Prostate gland (tissue), 2 donors: ENCODE measurements around the gene PKNOX2. TPM values are rescaled to one million over a fixed set of nuclear protein-coding genes. Genes with fewer than 3 reads are reported as not detected.

ENCODE experiments used
- DNase-seq: peaks from one replicate; pipeline ENCODE4 v3.0.0-alpha.2; 2019; ENCODE audit warnings: low spot score
- H3K27ac ChIP-seq, 2 donors: fragments of 200-600 bp; sonication (generic); 2 replicates each; pipeline ENCODE4 v1.5.1; 2017 to 2019
- H3K27me3 ChIP-seq: fragments of 200-600 bp; sonication (generic); replicated peaks from 2 replicates; pipeline ENCODE4 v1.5.1; 2019; ENCODE audit not compliant: insufficient read depth
- H3K36me3 ChIP-seq, 2 donors: fragments of 200-600 bp; sonication (generic); 1 replicate in 1 of 2; 2 replicates in 1 of 2; pipeline versions ENCODE4 v1.5.1 to v1.8.1; 2017 to 2019
- H3K4me1 ChIP-seq: fragments of 200-600 bp; sonication (generic); replicated peaks from 2 replicates; pipeline ENCODE4 v1.5.1; 2019
- H3K4me3 ChIP-seq, 2 donors: fragments of 200-600 bp; sonication (generic); 2 replicates each; pipeline ENCODE4 v1.5.1; 2017 to 2019
- H3K9me3 ChIP-seq: fragments of 200-600 bp; sonication (generic); 2 replicates; pipeline ENCODE4 v1.5.1; 2017
- POLR2A ChIP-seq: fragments of 450-650 bp; IDR thresholded peaks from one replicate; pipeline ENCODE4 v1.6.1; 2016; ENCODE audit warnings: antibody characterized with exemption, mild to moderate bottlenecking
- POLR2AphosphoS5 ChIP-seq: sonication (generic); formaldehyde crosslinking; IDR thresholded peaks from one replicate; pipeline ENCODE4 v1.6.1; 2017; ENCODE audit warnings: antibody characterized with exemption
- WGBS: methylation state at CpG from one replicate; pipeline ENCODE4 v1.1.5; 2018; 5-methylcytosine and 5-hydroxymethylcytosine counted together
- intact Hi-C: fragments of 100-400 bp; cut with DNase I; formaldehyde crosslinking; loops from one replicate; pipeline ENCODE4 v1.14.2; 2022
- total RNA-seq, 2 donors: library from RNA; depleted of rRNA; stranded (reverse); fragments of >200 nt; gene quantifications; one replicate each; pipeline ENCODE4 v1.1.0, GENCODE V29; 2016
- TF ChIP-seq, protein P1 (sequence below), 4 experiments: fragments of 200-600 bp in 2 of 4; fragments of 450-650 bp in 2 of 4; sonication (generic) in 2 of 4; IDR thresholded peaks; 1 replicate in 3 of 4; 2 replicates in 1 of 4; pipeline ENCODE4 v1.5.1; 2016 to 2019; ENCODE audit warnings: antibody characterized with exemption in 4 of 4, mild to moderate bottlenecking in 2 of 4, moderate library complexity in 2 of 4

PKNOX2 gene
- total RNA-seq, 2 donors from 2014 or later: 12.3 to 14.7 TPM

- no peak for DNase-seq
These were observed 28.6 kb upstream of the PKNOX2 start for GRCh38 chr11:125136001-125136400.

GRCh38 chr11:125138966-125139365, 25.6 kb upstream of the PKNOX2 start:
- Histone ChIP-seq H3K27me3 (no peaks in the 10 kb centered on the region), H3K9me3 (no peaks in the 10 kb centered on the region), H3K27ac (no peak overlapping the region), H3K36me3 (no peaks in the 10 kb centered on the region), H3K4me3 (no peak overlapping the region), H3K4me1 (no peaks in the 10 kb centered on the region)
- no peak for DNase-seq
- TF ChIP-seq, protein P1, sequence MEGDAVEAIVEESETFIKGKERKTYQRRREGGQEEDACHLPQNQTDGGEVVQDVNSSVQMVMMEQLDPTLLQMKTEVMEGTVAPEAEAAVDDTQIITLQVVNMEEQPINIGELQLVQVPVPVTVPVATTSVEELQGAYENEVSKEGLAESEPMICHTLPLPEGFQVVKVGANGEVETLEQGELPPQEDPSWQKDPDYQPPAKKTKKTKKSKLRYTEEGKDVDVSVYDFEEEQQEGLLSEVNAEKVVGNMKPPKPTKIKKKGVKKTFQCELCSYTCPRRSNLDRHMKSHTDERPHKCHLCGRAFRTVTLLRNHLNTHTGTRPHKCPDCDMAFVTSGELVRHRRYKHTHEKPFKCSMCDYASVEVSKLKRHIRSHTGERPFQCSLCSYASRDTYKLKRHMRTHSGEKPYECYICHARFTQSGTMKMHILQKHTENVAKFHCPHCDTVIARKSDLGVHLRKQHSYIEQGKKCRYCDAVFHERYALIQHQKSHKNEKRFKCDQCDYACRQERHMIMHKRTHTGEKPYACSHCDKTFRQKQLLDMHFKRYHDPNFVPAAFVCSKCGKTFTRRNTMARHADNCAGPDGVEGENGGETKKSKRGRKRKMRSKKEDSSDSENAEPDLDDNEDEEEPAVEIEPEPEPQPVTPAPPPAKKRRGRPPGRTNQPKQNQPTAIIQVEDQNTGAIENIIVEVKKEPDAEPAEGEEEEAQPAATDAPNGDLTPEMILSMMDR (IDR thresholded peaks at IDR 0.05): no peak
- TF ChIP-seq POLR2AphosphoS5 (no peak), POLR2A (no peak)
- 84% methylated on average over 8 of the region's 8 CpGs for WGBS
- intact Hi-C loops: no loop called here

More at GRCh38 chr11:125136001-125136400, 28.6 kb upstream of the PKNOX2 start:
- intact Hi-C loops: no loop called here
- Histone ChIP-seq H3K27ac (no peak overlapping the region), H3K4me3 (no peak overlapping the region), H3K27me3 (no peaks in the 10 kb centered on the region), H3K9me3 (no peaks in the 10 kb centered on the region), H3K36me3 (no peaks in the 10 kb centered on the region), H3K4me1 (no peaks in the 10 kb centered on the region)
- TF ChIP-seq, protein P1 (IDR thresholded peaks at IDR 0.05): no peak
- TF ChIP-seq POLR2AphosphoS5 (no peak), POLR2A (no peak)

DNA sequence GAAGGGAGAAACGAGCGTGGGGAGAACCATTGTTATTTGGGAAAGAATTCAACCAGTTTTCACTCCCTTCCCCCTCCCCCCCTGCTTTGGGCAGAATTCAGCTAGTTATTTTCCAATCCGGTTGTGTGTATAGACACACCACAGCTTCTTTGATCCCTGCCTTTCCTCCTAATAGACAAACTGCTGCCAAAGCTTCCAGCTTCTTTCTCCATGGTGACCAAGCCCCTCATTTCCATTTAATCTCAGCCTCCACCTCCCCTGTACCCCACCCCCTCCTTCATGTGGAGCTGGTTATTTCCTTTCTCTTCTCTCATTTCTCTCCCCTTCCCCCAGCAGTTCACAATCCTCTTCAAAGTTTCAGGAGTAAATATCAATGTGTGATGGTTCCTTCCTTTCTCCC, 24.8 kb upstream of the PKNOX2 start:
- intact Hi-C loops: loop anchor here (10.0 kb wide), 1 partner anchor 45 kb away; no protein-coding TSS in a partner anchor
- Histone ChIP-seq H3K9me3 (no peaks in the 10 kb centered on the region), H3K4me3 (no peak overlapping the region), H3K36me3 (no peaks in the 10 kb centered on the region), H3K27ac (no peak overlapping the region), H3K27me3 (no peaks in the 10 kb centered on the region), H3K4me1 (no peaks in the 10 kb centered on the region)
- WGBS: 58% methylated on average over 3 of the region's 3 CpGs
- TF ChIP-seq, protein P1 (IDR thresholded peaks at IDR 0.05): no peak
- no peak for DNase-seq

GRCh38 chr11:125140233-125140632, 24.3 kb upstream of the PKNOX2 start:
- DNase-seq: no peak
- intact Hi-C loops: loop anchor here (10.0 kb wide), 1 partner anchor 45 kb away; no protein-coding TSS in a partner anchor
- Histone ChIP-seq H3K27me3 (no peaks in the 10 kb centered on the region), H3K4me1 (no peaks in the 10 kb centered on the region), H3K27ac (no peak overlapping the region), H3K9me3 (no peaks in the 10 kb centered on the region), H3K4me3 (no peak overlapping the region), H3K36me3 (no peaks in the 10 kb centered on the region)
- TF ChIP-seq POLR2A: no peak
- no peak for TF ChIP-seq POLR2AphosphoS5
- TF ChIP-seq, protein P1 (IDR thresholded peaks at IDR 0.05): no peak
- WGBS: 37% methylated on average over 8 of the region's 8 CpGs

DNA sequence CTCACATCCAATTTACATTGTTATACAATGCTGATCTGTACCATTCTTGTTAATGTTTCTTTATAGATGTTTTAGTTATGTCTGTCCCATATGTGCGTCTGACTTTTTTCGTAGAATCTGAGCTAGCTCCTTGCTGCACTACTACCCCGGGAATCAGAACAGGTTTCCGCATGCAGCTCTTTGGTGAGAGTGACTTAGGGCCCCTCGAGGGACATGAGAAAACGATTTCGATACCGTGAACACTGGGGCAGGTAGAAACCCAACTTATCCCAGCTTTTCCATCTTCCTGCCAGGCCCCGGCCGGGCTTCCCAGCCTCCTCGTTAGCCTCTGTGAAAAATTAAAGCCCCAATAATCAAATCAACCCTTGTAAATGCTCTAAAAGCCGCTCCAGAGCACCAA, 23.4 kb upstream of the PKNOX2 start:
- intact Hi-C loops: loop anchor here (10.0 kb wide), 1 partner anchor 46 kb away; no protein-coding TSS in a partner anchor
- no peaks in the 10 kb centered on the region for H3K27me3 ChIP-seq
- H3K9me3 ChIP-seq: no peaks in the 10 kb centered on the region
- H3K36me3 ChIP-seq: no peaks in the 10 kb centered on the region
- H3K27ac ChIP-seq: no peak overlapping the region
- DNase-seq: no peak
- WGBS: 55% methylated on average over 12 of the region's 12 CpGs
- TF ChIP-seq, protein P1 (IDR thresholded peaks at IDR 0.05): no peak
- TF ChIP-seq POLR2A: no peak
- TF ChIP-seq POLR2AphosphoS5: no peak
- H3K4me3 ChIP-seq: no peak overlapping the region
- no peaks in the 10 kb centered on the region for H3K4me1 ChIP-seq
